Measurements from ENCODE around the gene STX16.

STX16 gene

GRCh38 chr20:58684291-58684690 is 33.2 kb downstream of the STX16 start:
- TF ChIP-seq TCF12 (IDR thresholded peaks at IDR 0.05; ENCODE audit: low read depth): no peak
- no peak for TF ChIP-seq TAF1 (IDR thresholded peaks at IDR 0.05; ENCODE audit: low read depth)
- no peak for TF ChIP-seq TEAD4 (IDR thresholded peaks at IDR 0.05)
- TF ChIP-seq NFIC (IDR thresholded peaks at IDR 0.05): no peak
- TF ChIP-seq REST (IDR thresholded peaks at IDR 0.05; ENCODE audit: low read depth): no peak
- no peak for TF ChIP-seq ZBTB7A (IDR thresholded peaks at IDR 0.05; ENCODE audit: low read depth)
- TF ChIP-seq USF1 (IDR thresholded peaks at IDR 0.05): no peak
- no peak for TF ChIP-seq MAX (IDR thresholded peaks at IDR 0.05)
- no peak for TF ChIP-seq YY1 (IDR thresholded peaks at IDR 0.05; ENCODE audit: low read depth)
- TF ChIP-seq EGR1 (IDR thresholded peaks at IDR 0.05): no peak
- no peak for TF ChIP-seq RAD21 (IDR thresholded peaks at IDR 0.05; ENCODE audit: low read depth)
- TF ChIP-seq FOXM1 (IDR thresholded peaks at IDR 0.05; ENCODE audit: borderline replicate concordance, low read depth): no peak

- TF ChIP-seq NFIC (IDR thresholded peaks at IDR 0.05) (no peak), CREB1 (IDR thresholded peaks at IDR 0.05; ENCODE audit: low read depth) (no peak), FOXM1 (IDR thresholded peaks at IDR 0.05; ENCODE audit: borderline replicate concordance, low read depth) (no peak), RAD21 (IDR thresholded peaks at IDR 0.05; ENCODE audit: low read depth) (no peak), USF1 (IDR thresholded peaks at IDR 0.05) (no peak), TAF1 (IDR thresholded peaks at IDR 0.05; ENCODE audit: low read depth) (no peak), MAX (IDR thresholded peaks at IDR 0.05) (no peak), TCF12 (IDR thresholded peaks at IDR 0.05; ENCODE audit: low read depth) (no peak), CEBPB (IDR thresholded peaks at IDR 0.05) (no peak), REST (IDR thresholded peaks at IDR 0.05; ENCODE audit: low read depth) (no peak), ZBTB7A (IDR thresholded peaks at IDR 0.05; ENCODE audit: low read depth) (no peak), EP300 (IDR thresholded peaks at IDR 0.05; ENCODE audit: borderline replicate concordance) (no peak), TEAD4 (IDR thresholded peaks at IDR 0.05) (no peak)
These were observed 34.9 kb downstream of the STX16 start for GRCh38 chr20:58685988-58686387.

GRCh38 chr20:58688414-58688813 is 37.3 kb downstream of the STX16 start:
- no peak for TF ChIP-seq CREB1 (IDR thresholded peaks at IDR 0.05; ENCODE audit: low read depth)
- TF ChIP-seq ZBTB7A (IDR thresholded peaks at IDR 0.05; ENCODE audit: low read depth): no peak
- no peak for TF ChIP-seq EGR1 (IDR thresholded peaks at IDR 0.05)
- no peak for TF ChIP-seq EP300 (IDR thresholded peaks at IDR 0.05; ENCODE audit: borderline replicate concordance)
- no peak for TF ChIP-seq TAF1 (IDR thresholded peaks at IDR 0.05; ENCODE audit: low read depth)
- no peak for TF ChIP-seq USF1 (IDR thresholded peaks at IDR 0.05)
- TF ChIP-seq YY1 (IDR thresholded peaks at IDR 0.05; ENCODE audit: low read depth): no peak
- TF ChIP-seq CEBPB (IDR thresholded peaks at IDR 0.05): no peak
- no peak for TF ChIP-seq FOXM1 (IDR thresholded peaks at IDR 0.05; ENCODE audit: borderline replicate concordance, low read depth)
- TF ChIP-seq RAD21 (IDR thresholded peaks at IDR 0.05; ENCODE audit: low read depth): no peak
- no peak for TF ChIP-seq TEAD4 (IDR thresholded peaks at IDR 0.05)
- no peak for TF ChIP-seq REST (IDR thresholded peaks at IDR 0.05; ENCODE audit: low read depth)
- no peak for TF ChIP-seq TCF12 (IDR thresholded peaks at IDR 0.05; ENCODE audit: low read depth)
- TF ChIP-seq MAX (IDR thresholded peaks at IDR 0.05): no peak
- no peak for TF ChIP-seq NFIC (IDR thresholded peaks at IDR 0.05)

- no peak for TF ChIP-seq YY1 (IDR thresholded peaks at IDR 0.05; ENCODE audit: low read depth)
- no peak for TF ChIP-seq REST (IDR thresholded peaks at IDR 0.05; ENCODE audit: low read depth)
- TF ChIP-seq NFIC (IDR thresholded peaks at IDR 0.05): no peak
- TF ChIP-seq FOXM1 (IDR thresholded peaks at IDR 0.05; ENCODE audit: borderline replicate concordance, low read depth): no peak
- TF ChIP-seq MAX (IDR thresholded peaks at IDR 0.05): no peak
- no peak for TF ChIP-seq USF1 (IDR thresholded peaks at IDR 0.05)
- TF ChIP-seq ZBTB7A (IDR thresholded peaks at IDR 0.05; ENCODE audit: low read depth): no peak
- no peak for TF ChIP-seq TAF1 (IDR thresholded peaks at IDR 0.05; ENCODE audit: low read depth)
- no peak for TF ChIP-seq CREB1 (IDR thresholded peaks at IDR 0.05; ENCODE audit: low read depth)
- TF ChIP-seq TEAD4 (IDR thresholded peaks at IDR 0.05): no peak
- TF ChIP-seq EP300 (IDR thresholded peaks at IDR 0.05; ENCODE audit: borderline replicate concordance): no peak
- no peak for TF ChIP-seq EGR1 (IDR thresholded peaks at IDR 0.05)
These were observed 37.8 kb downstream of the STX16 start for GRCh38 chr20:58688840-58689239.
